GM21423 (cell line): ENCODE results near the gene LIMK1.

Source experiments
- ATAC-seq: cut with Tn5 transposase; IDR thresholded peaks from one replicate; pipeline ENCODE4 v1.9.1; 2021; ENCODE audit warnings: mild to moderate bottlenecking, moderate library complexity; ENCODE audit not compliant: unreplicated experiment

LIMK1 gene

GRCh38 chr7:74082770-74083116, 861 bp upstream of the LIMK1 start:
- no peak for ATAC-seq

- peak; percentile 39 for ATAC-seq
Measured at GRCh38 chr7:74083928-74084721, 521 bp downstream of the LIMK1 start.

GRCh38 chr7:74084722-74085578, 1.3 kb downstream of the LIMK1 start:
- no peak for ATAC-seq

- no peak for ATAC-seq
Measured at GRCh38 chr7:74087791-74088453, 4.3 kb downstream of the LIMK1 start.

DNA sequence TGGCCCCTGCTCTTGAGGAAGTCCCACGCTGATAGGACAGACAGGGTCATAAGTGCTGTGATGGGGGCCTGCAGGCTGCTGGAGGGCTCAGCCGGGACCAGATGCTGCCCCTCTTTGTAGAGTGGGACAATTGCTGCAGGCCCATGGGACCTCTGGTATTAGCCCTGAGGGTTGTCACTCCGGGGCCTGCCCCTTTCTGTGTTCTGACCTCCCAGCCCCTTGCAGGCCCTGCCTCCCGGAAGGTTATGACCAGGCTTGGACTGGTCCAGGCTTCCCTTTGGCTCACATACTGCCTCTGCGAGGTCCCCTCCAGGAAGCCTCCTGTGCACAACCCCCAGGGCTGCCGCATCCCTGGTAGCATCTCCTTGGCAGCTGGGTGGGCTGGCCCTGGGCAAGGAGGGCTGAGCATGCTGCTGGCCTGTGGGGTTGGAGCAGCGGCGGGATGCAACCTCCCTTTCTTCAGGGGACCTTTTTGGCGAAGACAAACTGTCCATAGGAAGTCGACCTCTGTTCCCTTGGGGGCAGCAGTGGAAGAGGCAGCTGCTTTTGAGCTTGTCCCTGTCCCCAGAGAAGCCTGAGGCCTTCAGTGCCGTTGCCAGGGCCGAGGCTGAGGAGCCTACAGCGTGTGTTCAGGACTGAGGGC, 8.8 kb downstream of the LIMK1 start:
- peak; percentile 2 for ATAC-seq

GRCh38 chr7:74092964-74093471, 9.4 kb downstream of the LIMK1 start:
- ATAC-seq = peak; percentile 53

GRCh38 chr7:74093671-74094223, 10.1 kb downstream of the LIMK1 start:
- ATAC-seq = peak; percentile 8

- ATAC-seq = peak; percentile 42
Measured at GRCh38 chr7:74094224-74095101, 10.9 kb downstream of the LIMK1 start.

DNA sequence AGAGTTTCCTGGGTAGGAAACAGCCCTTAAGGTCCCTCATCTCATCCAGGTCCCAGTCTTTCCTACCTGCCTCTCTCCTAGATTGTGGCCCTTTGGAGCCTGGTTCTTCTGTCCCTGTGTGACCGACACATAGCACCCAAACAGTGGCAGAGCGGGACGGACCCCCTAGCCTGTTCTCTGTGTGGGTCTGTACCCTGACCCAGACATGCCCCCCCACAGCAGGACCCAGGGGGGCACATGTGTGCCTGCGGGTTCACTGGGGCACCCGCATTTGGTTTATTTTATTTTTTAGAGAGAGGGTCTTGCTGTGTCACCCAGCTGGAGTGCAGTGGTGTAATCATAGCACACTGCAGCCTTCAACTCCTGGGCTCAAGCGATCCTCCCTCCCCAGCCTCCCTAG, 11.5 kb downstream of the LIMK1 start:
- no peak for ATAC-seq

DNA sequence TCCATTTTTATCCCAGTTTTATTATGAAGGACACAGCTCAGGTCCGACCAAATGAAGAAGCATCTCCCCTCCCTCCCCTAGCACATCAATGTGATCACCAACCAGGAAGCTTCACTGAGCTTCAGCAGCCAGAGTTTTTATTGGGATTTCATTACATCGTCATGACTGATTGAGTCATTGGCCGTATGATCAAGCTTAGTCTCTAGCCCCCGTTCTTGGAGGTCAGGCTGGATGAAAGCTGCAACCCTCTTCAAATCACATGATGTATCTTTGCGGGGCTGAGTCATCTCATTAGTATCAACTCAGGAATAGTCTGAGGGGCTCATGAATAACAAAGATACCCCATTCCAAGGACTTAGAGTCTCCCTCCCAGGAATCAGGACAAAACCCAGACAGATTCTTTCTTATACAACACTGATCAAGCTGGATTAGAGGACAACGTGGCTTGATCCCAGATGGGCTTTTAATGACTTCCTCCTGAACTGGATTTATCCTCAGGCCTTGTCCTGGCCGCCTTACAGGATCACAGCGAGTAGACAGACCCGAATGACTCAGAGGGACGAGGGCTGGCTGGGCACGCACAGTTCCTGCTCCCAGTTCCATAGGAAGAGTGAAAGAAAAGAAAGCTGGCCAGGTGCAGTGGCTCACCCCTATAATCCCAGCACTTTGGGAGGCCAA, 14.5 kb downstream of the LIMK1 start:
- no peak for ATAC-seq

GRCh38 chr7:74099031-74099430, 15.4 kb downstream of the LIMK1 start:
- no peak for ATAC-seq

- peak; percentile 86 for ATAC-seq
Measured at GRCh38 chr7:74101061-74101681, 17.6 kb downstream of the LIMK1 start.

GRCh38 chr7:74103219-74103772, 19.7 kb downstream of the LIMK1 start:
- ATAC-seq = no peak

DNA sequence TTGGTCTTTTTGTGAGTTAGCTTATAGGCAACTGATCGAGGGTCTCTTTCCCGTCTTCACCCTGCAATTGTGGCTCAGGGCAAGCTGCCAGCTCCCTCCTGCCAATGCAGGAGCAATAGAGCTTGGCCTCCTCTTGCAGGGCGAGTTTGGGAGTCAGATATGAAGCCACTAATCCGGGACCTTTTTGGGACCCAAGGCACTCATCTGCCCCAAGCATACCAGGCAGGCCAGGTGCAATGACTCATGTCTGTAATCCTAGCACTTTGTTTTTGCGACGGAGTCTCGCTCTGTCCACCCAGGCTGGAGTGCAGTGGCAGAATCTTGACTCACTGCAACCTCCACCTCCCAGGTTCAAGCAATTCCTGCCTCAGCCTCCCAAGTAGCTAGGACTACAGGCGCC, 21.1 kb downstream of the LIMK1 start:
- no peak for ATAC-seq

GRCh38 chr7:74105992-74106391, 22.4 kb downstream of the LIMK1 start:
- no peak for ATAC-seq

DNA sequence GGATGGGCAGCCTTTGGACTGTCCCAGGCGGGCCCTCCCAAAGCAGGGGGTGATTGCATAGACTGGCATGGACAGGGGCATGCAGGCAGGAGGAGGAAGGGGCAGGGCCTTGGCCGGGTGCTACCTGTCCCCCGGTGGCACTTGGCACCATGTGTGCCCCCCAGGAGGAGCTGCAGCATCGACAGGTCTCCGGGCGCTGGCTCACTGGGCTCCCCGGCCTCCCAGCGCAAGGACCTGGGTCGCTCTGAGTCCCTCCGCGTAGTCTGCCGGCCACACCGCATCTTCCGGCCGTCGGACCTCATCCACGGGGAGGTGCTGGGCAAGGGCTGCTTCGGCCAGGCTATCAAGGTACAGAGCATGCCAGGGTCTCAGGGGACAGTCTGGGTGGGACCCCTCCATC, 23.2 kb downstream of the LIMK1 start:
- ATAC-seq = no peak

- no peak for ATAC-seq
Measured at GRCh38 chr7:74115326-74115725, 31.7 kb downstream of the LIMK1 start.

GRCh38 chr7:74116356-74116755, 32.8 kb downstream of the LIMK1 start:
- ATAC-seq = no peak
